HCT116 (cell line): Measurements from ENCODE around the gene SPDYE4.

Experiments
- CEBPB ChIP-seq: IDR thresholded peaks from 2 replicates; pipeline ENCODE4 v1.6.1; 2012; ENCODE audit warnings: low read depth
- ELF1 ChIP-seq: IDR thresholded peaks from 2 replicates; pipeline ENCODE4 v1.6.1; 2012; ENCODE audit warnings: low read depth, borderline replicate concordance
- POLR2A ChIP-seq: IDR thresholded peaks from 2 replicates; pipeline ENCODE4 v1.7.0; 2011; ENCODE audit warnings: borderline replicate concordance; ENCODE audit not compliant: insufficient read depth, insufficient read length; ENCODE audit errors: extremely low read depth
- RAD21 ChIP-seq: IDR thresholded peaks from 2 replicates; pipeline ENCODE4 v1.6.1; 2012; ENCODE audit warnings: low read depth, mild to moderate bottlenecking
- ZNF274 ChIP-seq: fragments of 200-500 bp; sonication (Bioruptor generic); IDR thresholded peaks from 2 replicates; pipeline ENCODE4 v1.6.1; 2014; ENCODE audit warnings: mild to moderate bottlenecking, low read depth, low read length, inconsistent platforms
- TF ChIP-seq, protein P1 (sequence below): IDR thresholded peaks from 2 replicates; pipeline ENCODE4 v1.6.1; 2012
- TF ChIP-seq, protein P2 (sequence below), 3 experiments: fragments of 200-600 bp in 1 of 3; sonication (generic) in 1 of 3; IDR thresholded peaks in 2 of 3; conservative IDR thresholded peaks in 1 of 3; 2 replicates each; pipeline ENCODE4 v1.5.1; 2012 to 2017; ENCODE audit warnings: low read depth in 2 of 3, low read length in 2 of 3, antibody characterized with exemption in 1 of 3, borderline replicate concordance in 1 of 3, control low read depth in 1 of 3, mild to moderate bottlenecking in 1 of 3, mixed read lengths in 1 of 3, mixed run types in 1 of 3, moderate library complexity in 1 of 3; ENCODE audit not compliant: insufficient read depth in 1 of 3
- TF ChIP-seq, protein P3 (sequence below): IDR thresholded peaks from 2 replicates; pipeline ENCODE4 v1.6.1; 2012; ENCODE audit warnings: low read depth

DNA sequence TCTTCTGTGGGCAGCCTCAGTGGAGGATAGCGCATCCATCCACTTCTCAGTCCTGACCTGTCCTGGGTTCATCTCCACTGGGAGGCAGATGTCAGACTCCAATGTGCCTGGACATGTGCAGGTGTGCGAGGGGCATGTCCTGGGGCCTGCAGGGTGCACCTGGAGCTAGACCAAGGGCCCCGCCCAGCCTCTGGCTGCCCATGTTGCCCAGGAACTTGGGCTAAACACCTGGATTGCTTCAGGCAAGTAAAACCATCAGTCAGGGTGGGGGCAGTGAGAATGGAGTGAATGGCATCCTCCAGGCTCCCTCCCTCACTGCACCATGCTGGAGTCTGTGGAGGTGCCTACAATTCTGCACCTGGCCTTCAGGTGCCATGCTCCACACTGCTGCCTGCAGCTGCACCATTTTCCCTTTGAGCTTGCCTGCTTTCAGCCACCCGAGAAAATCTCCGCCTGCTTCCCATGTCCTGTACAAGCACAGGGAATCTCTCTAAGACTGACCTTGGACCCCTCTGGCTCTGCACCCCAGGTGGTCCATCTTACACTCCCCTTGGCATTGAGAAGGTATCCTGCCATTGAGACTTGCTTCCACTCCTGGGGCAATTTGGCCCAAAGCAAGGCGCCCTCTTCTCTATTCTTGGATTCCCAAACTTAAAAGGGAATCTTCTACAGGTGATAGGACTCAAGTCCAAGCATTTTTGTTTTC lies 42.9 kb upstream of the SPDYE4 start:
- TF ChIP-seq ZNF274, result no peak
- TF ChIP-seq, protein P1, sequence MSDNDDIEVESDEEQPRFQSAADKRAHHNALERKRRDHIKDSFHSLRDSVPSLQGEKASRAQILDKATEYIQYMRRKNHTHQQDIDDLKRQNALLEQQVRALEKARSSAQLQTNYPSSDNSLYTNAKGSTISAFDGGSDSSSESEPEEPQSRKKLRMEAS, result no peak
- TF ChIP-seq ELF1, result no peak
- TF ChIP-seq, protein P2, sequence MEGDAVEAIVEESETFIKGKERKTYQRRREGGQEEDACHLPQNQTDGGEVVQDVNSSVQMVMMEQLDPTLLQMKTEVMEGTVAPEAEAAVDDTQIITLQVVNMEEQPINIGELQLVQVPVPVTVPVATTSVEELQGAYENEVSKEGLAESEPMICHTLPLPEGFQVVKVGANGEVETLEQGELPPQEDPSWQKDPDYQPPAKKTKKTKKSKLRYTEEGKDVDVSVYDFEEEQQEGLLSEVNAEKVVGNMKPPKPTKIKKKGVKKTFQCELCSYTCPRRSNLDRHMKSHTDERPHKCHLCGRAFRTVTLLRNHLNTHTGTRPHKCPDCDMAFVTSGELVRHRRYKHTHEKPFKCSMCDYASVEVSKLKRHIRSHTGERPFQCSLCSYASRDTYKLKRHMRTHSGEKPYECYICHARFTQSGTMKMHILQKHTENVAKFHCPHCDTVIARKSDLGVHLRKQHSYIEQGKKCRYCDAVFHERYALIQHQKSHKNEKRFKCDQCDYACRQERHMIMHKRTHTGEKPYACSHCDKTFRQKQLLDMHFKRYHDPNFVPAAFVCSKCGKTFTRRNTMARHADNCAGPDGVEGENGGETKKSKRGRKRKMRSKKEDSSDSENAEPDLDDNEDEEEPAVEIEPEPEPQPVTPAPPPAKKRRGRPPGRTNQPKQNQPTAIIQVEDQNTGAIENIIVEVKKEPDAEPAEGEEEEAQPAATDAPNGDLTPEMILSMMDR (IDR thresholded peaks at IDR 0.05 in 2 of 3, conservative IDR thresholded peaks at IDR 0.05 in 1 of 3; ENCODE audit: borderline replicate concordance in 1 of 3, insufficient read depth in 1 of 3, low read depth in 2 of 3, low read length in 2 of 3), result no peak
- no peak for TF ChIP-seq CEBPB
- TF ChIP-seq POLR2A, result no peak
- TF ChIP-seq, protein P3, sequence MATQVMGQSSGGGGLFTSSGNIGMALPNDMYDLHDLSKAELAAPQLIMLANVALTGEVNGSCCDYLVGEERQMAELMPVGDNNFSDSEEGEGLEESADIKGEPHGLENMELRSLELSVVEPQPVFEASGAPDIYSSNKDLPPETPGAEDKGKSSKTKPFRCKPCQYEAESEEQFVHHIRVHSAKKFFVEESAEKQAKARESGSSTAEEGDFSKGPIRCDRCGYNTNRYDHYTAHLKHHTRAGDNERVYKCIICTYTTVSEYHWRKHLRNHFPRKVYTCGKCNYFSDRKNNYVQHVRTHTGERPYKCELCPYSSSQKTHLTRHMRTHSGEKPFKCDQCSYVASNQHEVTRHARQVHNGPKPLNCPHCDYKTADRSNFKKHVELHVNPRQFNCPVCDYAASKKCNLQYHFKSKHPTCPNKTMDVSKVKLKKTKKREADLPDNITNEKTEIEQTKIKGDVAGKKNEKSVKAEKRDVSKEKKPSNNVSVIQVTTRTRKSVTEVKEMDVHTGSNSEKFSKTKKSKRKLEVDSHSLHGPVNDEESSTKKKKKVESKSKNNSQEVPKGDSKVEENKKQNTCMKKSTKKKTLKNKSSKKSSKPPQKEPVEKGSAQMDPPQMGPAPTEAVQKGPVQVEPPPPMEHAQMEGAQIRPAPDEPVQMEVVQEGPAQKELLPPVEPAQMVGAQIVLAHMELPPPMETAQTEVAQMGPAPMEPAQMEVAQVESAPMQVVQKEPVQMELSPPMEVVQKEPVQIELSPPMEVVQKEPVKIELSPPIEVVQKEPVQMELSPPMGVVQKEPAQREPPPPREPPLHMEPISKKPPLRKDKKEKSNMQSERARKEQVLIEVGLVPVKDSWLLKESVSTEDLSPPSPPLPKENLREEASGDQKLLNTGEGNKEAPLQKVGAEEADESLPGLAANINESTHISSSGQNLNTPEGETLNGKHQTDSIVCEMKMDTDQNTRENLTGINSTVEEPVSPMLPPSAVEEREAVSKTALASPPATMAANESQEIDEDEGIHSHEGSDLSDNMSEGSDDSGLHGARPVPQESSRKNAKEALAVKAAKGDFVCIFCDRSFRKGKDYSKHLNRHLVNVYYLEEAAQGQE, result no peak
- no peak for TF ChIP-seq RAD21
